AG10803 (cell line): ENCODE measurements around the gene CSH1.
A peak's percentile ranks its signal among the peaks of the same experiment; 100 is the strongest.
"Not testable (repeated sequence)": the region's sequence is repeated elsewhere in the genome, so short reads cannot be mapped to it uniquely, and the experiment has no call there.

ENCODE experiments used
- DNase-seq: peaks from one replicate; pipeline ENCODE4 v3.0.0; 2010; ENCODE audit warnings: low read depth
- H3K4me3 ChIP-seq: 2 replicates; pipeline ENCODE4 v1.5.1; 2011; ENCODE audit warnings: mild to moderate bottlenecking, low read length, control low read depth
- CTCF ChIP-seq: conservative IDR thresholded peaks from 2 replicates; pipeline ENCODE4 v1.5.1; 2011; ENCODE audit warnings: mild to moderate bottlenecking, low read length, control low read depth, inconsistent platforms

CSH1 gene

GRCh38 chr17:63917646-63918045 lies 21.3 kb upstream of the CSH1 start:
- no peak overlapping the region for H3K4me3 ChIP-seq
- no peak for TF ChIP-seq CTCF
- no peak for DNase-seq

GRCh38 chr17:63917206-63917605 lies 20.8 kb upstream of the CSH1 start:
- not testable (repeated sequence) for DNase-seq, H3K4me3 ChIP-seq

GRCh38 chr17:63916566-63917185 lies 20.3 kb upstream of the CSH1 start:
- no peak for TF ChIP-seq CTCF
- no peak overlapping the region for H3K4me3 ChIP-seq
- no peak for DNase-seq

- H3K4me3 ChIP-seq, DNase-seq: not testable (repeated sequence)
Observed at GRCh38 chr17:63915753-63916152, 19.4 kb upstream of the CSH1 start.

GRCh38 chr17:63914471-63914870 lies 18.1 kb upstream of the CSH1 start:
- H3K4me3 ChIP-seq = no peak overlapping the region
- DNase-seq = no peak
- no peak for TF ChIP-seq CTCF

- no peak overlapping the region for H3K4me3 ChIP-seq
- peak; percentile 8 for DNase-seq
- TF ChIP-seq CTCF = peak; percentile 65
Observed at GRCh38 chr17:63911657-63912100, 15.3 kb upstream of the CSH1 start.

GRCh38 chr17:63911041-63911635 lies 14.8 kb upstream of the CSH1 start, which contains the start of gene CSHL1:
TSS of gene CSHL1 (minus strand) at chr17:63911258. CDS start at chr17:63911196, 62 bp downstream.
- DNase-seq = no peak
- H3K4me3 ChIP-seq = no peak within 1 kb of the TSS
- no peak for TF ChIP-seq CTCF

- DNase-seq = no peak
- TF ChIP-seq CTCF = no peak
Observed at GRCh38 chr17:63910096-63910495, 13.7 kb upstream of the CSH1 start.

GRCh38 chr17:63909586-63909985 lies 13.2 kb upstream of the CSH1 start:
- H3K4me3 ChIP-seq, DNase-seq: not testable (repeated sequence)

More at GRCh38 chr17:63910096-63910495, 13.7 kb upstream of the CSH1 start:
- no peak overlapping the region for H3K4me3 ChIP-seq
